HG03060 (cell line): ENCODE results near the gene KRTAP5-7.

Experiments used
- ATAC-seq: cut with Tn5 transposase; IDR thresholded peaks from one replicate; pipeline ENCODE4 v1.9.1; 2021; ENCODE audit warnings: low read depth, moderate number of reproducible peaks; ENCODE audit not compliant: unreplicated experiment

Gene KRTAP5-7

GRCh38 chr11:71495286-71496230, 31.5 kb upstream of the KRTAP5-7 start:
- ATAC-seq, result no peak

DNA sequence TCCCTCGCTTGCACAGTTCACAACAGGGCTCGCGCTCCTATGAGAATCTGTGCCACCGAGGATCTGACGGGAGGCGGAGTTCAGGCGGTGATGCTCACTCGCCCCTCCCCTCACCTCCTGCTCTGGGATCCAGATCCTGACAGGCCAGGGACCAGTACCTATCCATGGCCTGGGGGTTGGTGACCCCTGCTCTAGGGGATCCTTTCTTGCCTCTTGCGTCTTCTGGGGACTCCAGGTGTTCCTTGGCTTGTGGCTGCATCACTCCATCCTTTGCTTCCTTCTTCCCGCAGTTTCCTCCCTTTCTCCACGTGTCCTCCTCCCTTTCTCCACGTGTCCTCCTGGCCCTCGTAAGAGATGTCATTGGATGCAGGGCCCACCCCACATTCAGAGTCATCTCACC, 30.6 kb upstream of the KRTAP5-7 start:
- ATAC-seq, result no peak

DNA sequence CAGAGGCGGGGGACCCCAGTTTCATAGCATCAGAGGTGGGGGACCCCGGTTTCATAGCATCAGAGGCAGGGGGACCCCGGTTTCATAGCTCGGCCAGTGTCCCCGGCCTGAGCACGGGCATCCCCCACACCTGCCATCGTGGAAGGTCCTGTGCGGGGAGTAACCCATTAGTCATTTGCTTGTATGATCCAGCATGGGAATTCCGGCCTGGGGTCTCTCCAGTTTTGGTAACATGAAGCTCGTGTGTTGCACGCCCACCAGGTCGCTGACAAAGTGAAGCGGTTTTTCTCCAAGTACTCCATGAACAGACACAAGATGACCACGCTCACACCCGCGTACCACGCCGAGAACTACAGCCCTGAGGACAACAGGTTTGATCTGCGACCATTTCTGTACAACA, 29.0 kb upstream of the KRTAP5-7 start:
- no peak for ATAC-seq

GRCh38 chr11:71499125-71499524, 27.9 kb upstream of the KRTAP5-7 start:
- no peak for ATAC-seq

DNA sequence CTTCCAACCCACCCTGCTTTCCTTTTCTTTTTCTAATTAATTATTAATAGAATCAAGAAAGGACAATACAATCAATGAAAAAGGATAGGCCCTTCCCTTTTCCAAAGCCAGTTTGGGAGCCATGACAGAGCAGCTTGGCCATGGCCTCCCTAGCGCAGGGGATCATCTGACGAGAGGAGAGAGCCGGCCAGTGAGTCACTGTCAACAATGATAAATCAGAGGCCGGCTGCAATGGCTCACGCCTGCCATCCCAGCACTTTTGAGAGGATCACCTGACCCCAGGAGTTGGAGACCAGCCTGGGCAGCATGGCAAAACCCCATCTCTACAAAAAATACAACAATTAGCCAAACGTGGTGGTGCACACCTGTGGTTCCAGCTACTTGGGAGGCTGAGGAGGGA, 27.5 kb upstream of the KRTAP5-7 start:
- no peak for ATAC-seq

- no peak for ATAC-seq
These were observed 26.5 kb upstream of the KRTAP5-7 start for GRCh38 chr11:71500601-71501021.

DNA sequence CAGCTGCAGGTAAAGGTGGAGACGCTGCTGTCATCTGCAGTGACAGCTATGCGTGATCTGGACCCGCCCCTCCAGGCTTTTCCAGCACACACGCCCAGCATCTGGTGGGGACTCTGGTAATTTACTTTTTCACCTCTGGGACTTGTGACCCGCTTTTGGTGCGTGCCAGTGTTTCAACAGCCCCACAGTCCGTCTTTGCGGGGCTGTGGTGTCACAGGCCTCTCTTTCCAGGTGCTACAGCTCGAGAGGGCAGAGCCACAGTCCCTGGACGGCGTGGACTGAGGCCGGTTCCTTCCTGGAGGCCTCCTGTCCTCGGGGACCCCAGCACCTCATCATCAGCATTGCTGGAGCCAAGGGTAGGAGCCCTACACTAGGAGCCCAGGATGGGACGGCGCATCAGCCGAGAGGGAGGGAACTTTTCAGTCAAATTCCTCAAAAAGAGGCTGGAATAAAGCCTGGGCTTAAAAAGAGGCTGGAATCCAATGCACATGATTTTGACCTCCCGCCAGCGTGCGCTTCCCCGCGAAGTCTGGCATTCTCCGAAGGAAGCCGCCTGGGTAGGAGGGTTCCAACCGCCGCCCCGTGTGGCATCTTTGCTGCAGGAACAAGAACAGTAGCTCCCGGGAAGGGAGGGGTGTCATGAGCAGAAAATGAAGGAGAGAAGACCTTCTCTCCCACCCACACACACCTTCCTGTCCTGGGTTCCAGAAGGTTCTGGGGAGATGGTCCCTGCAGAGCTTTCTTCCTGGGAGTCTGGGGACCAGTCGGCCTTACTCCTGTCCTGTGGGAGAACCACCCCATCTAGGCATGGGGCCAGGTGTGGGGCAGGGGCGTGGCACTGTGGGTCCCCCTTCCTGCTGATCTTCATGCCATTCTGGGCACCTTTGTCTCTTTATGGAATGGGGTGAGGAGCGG, 25.7 kb upstream of the KRTAP5-7 start:
- ATAC-seq, result no peak

- ATAC-seq, result no peak
These were observed 25.0 kb upstream of the KRTAP5-7 start for GRCh38 chr11:71502026-71502425.

GRCh38 chr11:71502871-71503435, 24.1 kb upstream of the KRTAP5-7 start:
- no peak for ATAC-seq

DNA sequence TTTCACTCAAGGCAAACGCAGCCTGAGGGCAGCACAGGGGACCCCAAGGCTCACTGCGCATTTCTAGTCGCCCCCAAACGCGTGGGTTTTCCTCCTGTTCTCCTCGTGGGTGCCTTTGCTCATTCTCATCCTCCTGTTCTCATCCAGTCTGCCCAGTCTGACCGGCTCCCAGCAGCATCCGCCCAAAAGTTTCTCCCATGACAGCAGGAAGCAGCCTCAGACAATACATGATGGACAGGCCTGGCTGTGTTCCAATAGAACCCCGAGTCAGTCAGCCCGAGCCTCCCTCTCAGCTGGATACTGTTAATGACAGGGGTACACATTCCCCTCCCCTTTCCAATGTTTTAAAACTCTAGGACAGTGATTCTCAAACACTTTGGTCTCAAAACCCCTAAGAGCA, 22.5 kb upstream of the KRTAP5-7 start:
- ATAC-seq, result no peak

- no peak for ATAC-seq
These were observed 22.1 kb upstream of the KRTAP5-7 start for GRCh38 chr11:71505001-71505400.

GRCh38 chr11:71505781-71506180, 21.3 kb upstream of the KRTAP5-7 start:
- ATAC-seq, result no peak

DNA sequence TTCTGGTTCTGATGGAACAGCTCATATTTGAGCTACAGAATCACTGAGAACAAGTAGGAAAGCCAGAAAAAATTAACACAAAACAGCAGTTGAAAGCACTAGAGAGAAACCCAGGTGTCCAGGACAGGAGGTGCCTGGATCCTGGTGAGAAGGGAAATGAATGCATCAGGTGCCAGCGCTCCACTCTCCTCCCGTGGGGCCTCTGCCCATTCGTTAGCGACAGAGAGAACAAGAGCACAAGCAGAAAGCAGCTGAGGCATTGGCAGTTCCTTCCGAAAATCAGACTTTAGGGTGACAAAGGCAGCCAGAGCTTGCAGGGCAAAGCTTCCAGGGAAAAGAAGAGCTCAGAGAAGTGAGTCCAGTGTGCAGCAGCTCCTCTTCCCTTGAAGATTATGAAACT, 20.0 kb upstream of the KRTAP5-7 start:
- ATAC-seq, result no peak

- no peak for ATAC-seq
These were observed 8.3 kb upstream of the KRTAP5-7 start for GRCh38 chr11:71518506-71519471.

DNA sequence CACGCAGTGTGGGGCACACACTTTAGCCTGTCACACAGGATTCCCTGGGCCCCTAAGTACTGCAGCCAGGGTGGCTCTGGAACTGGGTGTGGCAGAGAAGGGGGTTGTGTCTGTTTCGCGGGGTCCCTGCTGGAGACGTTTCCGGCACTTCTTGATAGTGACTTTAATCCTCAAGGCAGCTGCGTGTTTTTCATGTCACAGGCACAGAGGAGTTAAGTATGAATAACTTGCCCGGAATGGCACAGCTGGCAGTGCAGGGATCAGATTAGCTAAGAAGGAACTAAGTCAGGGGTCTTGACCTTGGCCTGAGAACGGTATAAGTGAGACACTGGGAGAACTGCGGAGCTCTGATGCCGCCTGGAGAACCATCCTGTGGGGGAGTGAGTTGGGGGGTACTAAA, 7.5 kb upstream of the KRTAP5-7 start:
- no peak for ATAC-seq

GRCh38 chr11:71525188-71525937, 1.7 kb upstream of the KRTAP5-7 start:
- no peak for ATAC-seq

DNA sequence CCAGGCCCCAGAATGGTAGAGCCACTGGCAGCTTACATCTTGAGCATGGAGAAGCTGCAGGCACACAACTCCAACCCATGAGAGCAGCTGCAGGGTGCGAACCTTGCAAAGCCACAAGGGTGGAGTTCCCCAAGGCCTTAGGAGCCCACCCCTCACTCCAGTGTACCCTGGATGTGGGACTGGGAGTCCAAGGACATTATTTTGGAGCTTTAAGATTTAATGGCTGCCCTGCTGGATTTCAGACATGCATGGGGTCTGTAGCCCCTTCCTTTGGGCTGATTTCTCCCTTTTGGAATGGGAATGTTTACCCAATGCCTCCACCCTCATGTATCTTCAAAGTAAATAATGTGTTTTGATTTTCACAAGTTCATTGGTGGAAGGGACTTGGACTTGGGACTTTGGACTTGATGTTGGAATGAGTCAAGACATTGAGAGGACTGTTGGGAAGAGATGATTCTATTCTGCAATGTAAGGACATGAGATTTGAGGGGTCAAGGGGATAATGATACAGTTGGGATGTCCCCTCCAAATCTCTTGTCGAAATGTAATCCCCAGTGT, 1.1 kb upstream of the KRTAP5-7 start:
- ATAC-seq, result no peak

GRCh38 chr11:71527576-71528210, 626 bp downstream of the KRTAP5-7 start:
- ATAC-seq, result no peak
